HL-60/S4 (cell line): Measurements from ENCODE around the gene CRYZL1.
"Not testable (repeated sequence)": the region's sequence is repeated elsewhere in the genome, so short reads cannot be mapped to it uniquely, and the experiment has no call there.

Experiments used
- in situ Hi-C: fragments of 300-500 bp; cut with MboI; formaldehyde crosslinking; loops from 2 replicates; pipeline ENCODE4 v1.14.3; 2022; ENCODE audit warnings: low sequenced_read_pairs

CRYZL1 gene

DNA sequence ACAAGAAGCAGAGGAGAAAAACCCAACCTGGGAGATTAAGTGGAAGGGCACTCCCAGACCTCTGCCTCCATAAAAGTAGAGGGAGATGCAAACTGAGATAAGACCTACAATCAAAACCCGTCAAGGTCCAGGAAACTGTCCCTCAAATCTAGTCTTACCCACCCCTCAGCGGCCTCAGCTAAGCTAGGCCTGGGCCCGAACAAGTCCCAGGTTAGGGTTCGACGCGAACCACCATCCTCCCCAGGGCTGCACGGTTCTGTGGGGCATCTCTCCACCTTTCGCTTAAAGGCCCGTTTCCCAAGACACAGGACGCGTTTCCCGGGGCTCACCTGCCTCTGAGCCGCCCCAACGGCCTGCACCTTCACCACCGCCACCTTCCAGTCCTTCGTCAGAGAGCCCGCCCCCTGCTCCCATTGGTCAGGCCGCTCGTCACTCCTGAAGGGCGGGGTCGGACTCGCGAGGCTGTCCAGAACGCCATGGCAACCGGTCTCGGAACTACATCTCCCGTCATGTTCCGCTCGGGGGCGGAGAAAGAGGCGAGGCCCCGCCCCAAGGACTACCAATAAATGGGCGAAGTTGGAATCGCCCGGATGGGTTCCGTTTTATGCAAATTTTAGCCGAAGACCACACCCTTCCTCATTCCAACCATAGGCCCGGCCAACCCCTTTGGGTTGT is at the start of gene CRYZL1:
Gene CRYZL1 (minus strand): TSS at position 390 of the 675 bp plus-strand sequence. CDS start 10,190 bp downstream, outside the sequence.
- in situ Hi-C loops, result no loop called here

GRCh38 chr21:33690874-33691273 is 49.3 kb upstream of the CRYZL1 start:
- in situ Hi-C loops, result no loop called here

DNA sequence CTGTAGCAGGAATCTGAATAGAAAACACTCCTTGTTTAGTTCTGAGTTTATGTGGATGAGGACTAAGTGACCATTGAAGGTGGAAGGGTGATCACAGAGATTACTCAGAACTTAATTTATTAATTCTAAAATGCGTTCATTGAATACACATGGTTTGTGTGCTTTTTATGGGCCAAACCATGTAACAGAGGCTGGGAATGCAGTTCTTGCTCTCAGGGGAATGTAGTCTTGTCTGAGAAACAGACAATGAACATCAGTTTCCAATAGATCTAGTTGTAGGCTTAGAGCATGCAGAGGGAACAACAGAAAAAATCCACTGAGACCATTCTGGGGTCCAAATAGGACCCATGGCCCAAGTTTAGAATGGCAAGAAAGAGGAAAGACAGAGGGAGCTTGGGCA is 46.8 kb upstream of the CRYZL1 start:
- in situ Hi-C loops, result no loop called here

DNA sequence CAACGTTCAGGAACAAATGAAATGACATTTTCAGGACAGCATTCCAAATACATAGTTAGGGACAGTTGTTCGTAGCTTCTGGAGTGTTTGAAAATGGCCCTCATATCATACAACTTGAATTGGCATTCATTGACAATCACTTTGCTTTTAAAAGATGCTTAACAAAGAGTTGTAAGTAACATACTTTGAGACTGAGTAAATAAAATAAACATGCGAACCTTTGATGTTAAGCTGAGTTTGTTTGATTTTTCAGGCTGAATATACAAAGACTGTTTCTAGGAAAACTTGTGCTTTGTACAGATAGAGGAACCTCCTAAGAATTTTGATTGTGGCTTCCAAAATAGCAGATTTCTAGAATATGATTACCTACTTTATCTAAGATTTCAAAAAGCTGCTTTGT is 46.1 kb upstream of the CRYZL1 start:
- in situ Hi-C loops, result no loop called here

DNA sequence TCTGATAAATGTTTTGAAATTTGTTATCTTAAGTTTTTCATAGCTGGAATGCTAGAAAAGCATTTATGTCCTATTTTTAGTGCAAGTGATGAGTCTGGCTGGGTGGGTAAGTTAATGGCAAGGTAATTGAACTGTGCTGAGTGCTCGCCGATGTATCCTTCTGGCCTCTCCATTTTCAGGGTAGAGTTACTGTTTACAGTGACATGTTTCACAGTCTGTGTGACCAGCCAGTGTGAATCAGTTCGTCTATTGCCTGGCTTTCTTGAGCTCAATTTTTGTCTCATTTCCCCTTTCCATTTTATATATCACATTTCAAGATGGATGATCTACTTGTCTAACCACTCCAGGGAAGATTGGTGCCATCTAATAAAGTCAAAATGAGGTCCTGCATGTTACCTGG is 44.8 kb upstream of the CRYZL1 start:
- in situ Hi-C loops, result no loop called here

- in situ Hi-C loops, result no loop called here
These were observed 44.2 kb upstream of the CRYZL1 start for GRCh38 chr21:33685613-33686197.

DNA sequence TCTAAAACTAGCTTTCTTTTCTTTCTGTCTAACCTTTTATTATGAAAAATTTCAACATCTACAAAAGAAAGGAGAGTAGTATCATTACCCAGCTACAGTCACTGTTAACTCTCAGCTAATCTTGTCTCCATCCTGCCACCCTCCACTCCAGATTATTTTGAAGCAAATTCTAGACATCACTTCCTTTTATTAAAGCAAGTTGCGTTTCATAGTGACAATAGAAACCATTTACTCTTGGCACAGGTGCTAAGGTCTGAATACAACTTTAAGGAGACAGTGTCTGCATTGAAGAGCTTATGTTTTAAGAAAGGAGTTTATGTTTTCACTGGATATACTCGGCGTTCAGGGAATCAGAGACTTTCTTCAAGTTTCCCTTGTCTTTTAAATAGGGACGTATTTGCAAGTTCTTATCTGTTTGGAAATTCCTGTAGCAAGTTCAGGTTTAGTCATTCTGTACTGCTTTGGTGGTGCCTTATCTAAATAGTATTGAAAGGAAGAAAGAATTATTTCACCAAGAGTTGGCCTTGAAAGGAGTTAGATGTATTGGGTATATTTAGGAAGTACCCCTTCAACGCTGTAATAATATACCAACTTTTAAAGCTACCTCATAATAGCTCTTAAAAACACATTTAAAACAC is 43.5 kb upstream of the CRYZL1 start:
- in situ Hi-C loops, result no loop called here

GRCh38 chr21:33684068-33684467 is 42.5 kb upstream of the CRYZL1 start:
- in situ Hi-C loops, result no loop called here

DNA sequence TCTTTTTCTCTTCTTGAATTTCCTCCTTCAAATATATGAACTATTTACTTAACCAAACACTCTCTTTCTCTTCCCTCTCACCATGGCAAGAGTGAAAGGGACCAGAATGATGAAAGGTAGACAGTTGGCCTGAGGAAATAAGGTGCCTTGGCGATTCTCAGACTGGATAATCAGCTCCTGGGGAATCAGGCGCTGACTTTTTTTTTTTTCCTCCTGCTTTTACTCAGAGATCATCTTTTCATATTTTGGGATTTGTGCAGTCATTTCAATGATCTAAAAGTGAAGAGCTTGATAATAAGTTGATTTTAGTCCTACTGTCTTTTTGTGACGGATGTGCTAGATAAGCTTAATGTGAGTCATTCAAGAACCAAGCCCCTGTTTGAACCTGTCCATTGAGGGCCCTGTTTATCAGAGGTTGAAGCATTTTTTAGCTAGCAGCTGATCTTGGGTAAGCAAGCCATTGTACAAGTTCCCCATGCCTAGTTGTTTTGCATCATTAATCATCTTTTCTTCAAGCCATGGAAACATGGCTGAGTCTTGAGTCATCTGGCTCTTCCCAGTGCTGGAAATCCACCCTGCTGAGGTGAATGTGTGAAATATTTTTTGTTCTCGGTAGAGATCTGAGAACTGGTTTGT is 41.6 kb upstream of the CRYZL1 start:
- in situ Hi-C loops, result no loop called here

GRCh38 chr21:33680870-33681269 is 39.3 kb upstream of the CRYZL1 start:
- in situ Hi-C loops, result no loop called here

DNA sequence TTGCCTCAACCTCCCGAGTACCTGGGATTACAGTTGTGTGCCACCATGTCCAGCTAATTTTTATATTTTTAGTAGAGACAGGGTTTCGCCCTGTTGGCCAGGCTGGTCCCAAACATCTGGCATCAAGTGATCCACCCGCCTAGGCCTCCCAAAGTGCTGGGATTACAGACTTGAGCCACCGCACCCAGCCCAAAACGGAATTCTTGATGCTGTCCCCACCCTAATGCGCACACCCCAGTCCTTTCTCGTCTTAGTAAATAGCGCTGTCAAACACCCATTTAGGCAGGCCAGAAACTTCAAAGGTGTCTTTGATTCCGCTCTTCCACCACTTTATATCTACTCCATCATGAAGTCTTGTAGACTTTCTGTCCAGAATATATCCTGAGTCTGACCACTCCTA is 35.9 kb upstream of the CRYZL1 start:
- in situ Hi-C loops, result no loop called here

DNA sequence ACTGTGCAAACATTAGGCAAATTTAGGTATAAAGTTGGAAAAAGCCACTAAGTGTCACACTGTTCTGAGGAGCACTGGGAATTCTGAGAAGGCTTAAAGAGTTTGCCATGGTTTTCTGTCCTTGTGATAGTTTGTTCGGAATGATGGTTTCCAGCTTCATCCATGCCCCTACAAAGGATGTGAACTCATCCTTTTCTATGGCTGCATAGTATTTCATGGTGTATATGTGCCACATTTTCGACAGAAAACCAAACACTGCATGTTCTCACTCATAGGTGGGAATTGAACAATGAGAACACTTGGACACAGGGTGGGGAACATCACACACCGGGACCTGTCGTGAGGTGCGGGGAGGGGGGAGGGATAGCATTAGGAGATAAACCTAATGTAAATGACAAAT is 35.1 kb upstream of the CRYZL1 start:
- in situ Hi-C loops, result not testable (repeated sequence)

DNA sequence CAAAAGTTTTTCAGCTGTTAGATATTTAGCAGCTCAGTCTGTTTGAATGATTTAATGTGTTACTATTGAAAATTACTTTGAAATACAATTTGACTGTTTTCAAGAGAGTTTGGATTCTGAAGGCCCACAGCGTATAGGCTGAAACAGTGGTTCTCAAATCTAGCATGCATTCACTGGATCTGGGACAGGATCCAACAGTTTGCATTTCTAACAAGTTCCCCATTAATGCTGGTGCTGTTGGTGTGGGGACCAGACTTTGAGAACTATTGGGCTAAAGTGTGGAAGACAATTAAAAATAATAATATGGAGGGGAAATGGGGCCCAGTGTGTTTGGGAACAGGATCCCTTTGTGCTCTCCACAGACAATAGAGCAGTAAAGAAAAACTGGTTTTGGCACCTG is 32.7 kb upstream of the CRYZL1 start:
- in situ Hi-C loops, result no loop called here

GRCh38 chr21:33673473-33673872 is 31.9 kb upstream of the CRYZL1 start:
- in situ Hi-C loops, result no loop called here

- in situ Hi-C loops, result no loop called here
These were observed 28.8 kb upstream of the CRYZL1 start for GRCh38 chr21:33670076-33670978.

DNA sequence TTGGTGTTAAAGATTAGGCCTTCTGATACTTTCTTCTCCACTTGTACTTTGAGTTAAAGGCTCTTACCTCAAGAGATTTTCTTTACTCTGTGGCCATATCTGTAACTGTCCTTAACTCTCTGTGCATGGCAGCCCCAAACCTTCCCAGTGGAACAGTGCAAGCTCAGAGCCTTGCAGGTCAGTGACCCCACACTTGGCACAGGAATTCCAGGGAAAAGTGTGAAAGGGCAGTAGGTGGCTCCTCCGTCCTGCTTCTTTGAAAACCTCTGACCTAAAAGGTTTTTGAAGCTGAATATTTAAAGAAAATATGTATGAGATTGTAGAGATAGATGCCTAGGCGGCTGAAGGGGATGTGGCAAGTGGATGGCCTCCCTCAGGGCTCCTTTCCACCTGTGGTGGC is 27.1 kb upstream of the CRYZL1 start:
- in situ Hi-C loops, result no loop called here

DNA sequence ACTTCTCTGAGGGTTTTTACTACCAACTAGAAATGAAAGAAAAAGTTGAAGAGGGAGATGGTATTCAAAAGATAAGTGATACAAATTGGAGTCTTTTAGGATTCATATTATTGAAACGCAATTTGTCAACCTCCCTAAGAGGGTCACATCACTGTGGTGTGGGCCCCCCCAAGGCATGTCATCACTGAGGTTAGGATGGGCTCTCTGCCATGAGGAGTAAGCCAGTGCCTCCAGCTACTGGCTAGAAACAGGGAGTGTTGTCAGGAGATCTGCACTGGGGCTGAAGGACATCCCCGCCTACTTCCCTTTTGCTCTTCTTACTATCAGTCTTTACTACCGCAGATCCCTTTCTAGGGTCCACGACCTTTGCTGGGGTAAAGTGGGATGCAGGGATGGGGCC is 26.6 kb upstream of the CRYZL1 start:
- in situ Hi-C loops, result no loop called here

GRCh38 chr21:33667636-33668035 is 26.1 kb upstream of the CRYZL1 start:
- in situ Hi-C loops, result no loop called here

GRCh38 chr21:33666153-33666552 is 24.6 kb upstream of the CRYZL1 start:
- in situ Hi-C loops, result no loop called here

GRCh38 chr21:33664135-33664534 is 22.6 kb upstream of the CRYZL1 start:
- in situ Hi-C loops, result no loop called here

- in situ Hi-C loops, result no loop called here
These were observed 21.7 kb upstream of the CRYZL1 start for GRCh38 chr21:33663241-33663640.
